Skin epidermis (tissue), 12 donors: Measurements from ENCODE around the gene STK32B.
"Not testable (repeated sequence)": the region's sequence is repeated elsewhere in the genome, so short reads cannot be mapped to it uniquely, and the experiment has no call there.

Source experiments
- H3K27ac ChIP-seq, 21 experiments: fragments of 200-600 bp; sonication (generic) in 11 of 21; one replicate each; pipeline ENCODE4 v1.5.0; 2020; ENCODE audit warnings: mild to moderate bottlenecking in 3 of 21, inconsistent platforms in 2 of 21, moderate library complexity in 2 of 21
- H3K4me3 ChIP-seq, 7 experiments: fragments of 200-600 bp; sonication (generic) in 2 of 7; one replicate each; pipeline ENCODE4 v1.5.0; 2020; ENCODE audit warnings: inconsistent platforms in 2 of 7, mild to moderate bottlenecking in 2 of 7, moderate library complexity in 1 of 7

The STK32B gene

GRCh38 chr4:5143306-5143861 lies 92.1 kb downstream of the STK32B start:
- no peak overlapping the region for H3K27ac ChIP-seq

GRCh38 chr4:5143940-5144339 lies 92.7 kb downstream of the STK32B start:
- Histone ChIP-seq H3K27ac (no peak overlapping the region), H3K4me3 (no peak overlapping the region)

More at GRCh38 chr4:5143306-5143861, 92.1 kb downstream of the STK32B start:
- H3K4me3 ChIP-seq = no peak overlapping the region

GRCh38 chr4:5144384-5144783 lies 93.1 kb downstream of the STK32B start:
- H3K4me3 ChIP-seq = no peak overlapping the region
- H3K27ac ChIP-seq = no peak overlapping the region

GRCh38 chr4:5146248-5146647 lies 95.0 kb downstream of the STK32B start:
- Histone ChIP-seq H3K4me3 (no peak overlapping the region), H3K27ac (no peak overlapping the region)

- Histone ChIP-seq H3K4me3 (no peak overlapping the region), H3K27ac (no peak overlapping the region)
These were observed 101.2 kb downstream of the STK32B start for GRCh38 chr4:5152521-5152920.

- no peak overlapping the region for H3K27ac ChIP-seq
- H3K4me3 ChIP-seq = no peak overlapping the region
These were observed 105.4 kb downstream of the STK32B start for GRCh38 chr4:5156682-5157081.

GRCh38 chr4:5157791-5158770 lies 106.8 kb downstream of the STK32B start:
- H3K4me3 ChIP-seq = no peak overlapping the region
- H3K27ac ChIP-seq = no peak overlapping the region

- Histone ChIP-seq H3K4me3 (no peak overlapping the region), H3K27ac (no peak overlapping the region)
These were observed 107.5 kb downstream of the STK32B start for GRCh38 chr4:5158825-5159224.

GRCh38 chr4:5160668-5161067 lies 109.4 kb downstream of the STK32B start:
- Histone ChIP-seq H3K27ac (no peak overlapping the region), H3K4me3 (no peak overlapping the region)

GRCh38 chr4:5162909-5163508 lies 111.7 kb downstream of the STK32B start:
- no peak overlapping the region for H3K27ac ChIP-seq
- H3K4me3 ChIP-seq = no peak overlapping the region

- no peak overlapping the region for H3K27ac ChIP-seq
- no peak overlapping the region for H3K4me3 ChIP-seq
These were observed 113.1 kb downstream of the STK32B start for GRCh38 chr4:5164221-5164912.

GRCh38 chr4:5165420-5166369 lies 114.4 kb downstream of the STK32B start:
- peak overlapping the region in 1 of 21 experiments; percentile 3 for H3K27ac ChIP-seq
- H3K4me3 ChIP-seq = no peak overlapping the region

- H3K27ac ChIP-seq = peak overlapping the region in 1 of 21 experiments; percentile 3
These were observed 115.1 kb downstream of the STK32B start for GRCh38 chr4:5166377-5166776.

GRCh38 chr4:5168891-5169290 lies 117.6 kb downstream of the STK32B start:
- no peak overlapping the region for H3K27ac ChIP-seq

More at GRCh38 chr4:5166377-5166776, 115.1 kb downstream of the STK32B start:
- H3K4me3 ChIP-seq = no peak overlapping the region

GRCh38 chr4:5175836-5176235 lies 124.6 kb downstream of the STK32B start:
- H3K27ac ChIP-seq, H3K4me3 ChIP-seq: not testable (repeated sequence)

More at GRCh38 chr4:5168891-5169290, 117.6 kb downstream of the STK32B start:
- no peak overlapping the region for H3K4me3 ChIP-seq

- H3K27ac ChIP-seq = no peak overlapping the region
- H3K4me3 ChIP-seq = no peak overlapping the region
These were observed 133.3 kb downstream of the STK32B start for GRCh38 chr4:5184606-5185005.

- Histone ChIP-seq H3K4me3 (no peak overlapping the region), H3K27ac (no peak overlapping the region)
These were observed 134.3 kb downstream of the STK32B start for GRCh38 chr4:5185551-5185950.

- Histone ChIP-seq H3K4me3 (no peak overlapping the region), H3K27ac (no peak overlapping the region)
These were observed 135.2 kb downstream of the STK32B start for GRCh38 chr4:5186271-5187064.
